ENCODE measurements around the gene KCNAB1.

KCNAB1 gene

DNA sequence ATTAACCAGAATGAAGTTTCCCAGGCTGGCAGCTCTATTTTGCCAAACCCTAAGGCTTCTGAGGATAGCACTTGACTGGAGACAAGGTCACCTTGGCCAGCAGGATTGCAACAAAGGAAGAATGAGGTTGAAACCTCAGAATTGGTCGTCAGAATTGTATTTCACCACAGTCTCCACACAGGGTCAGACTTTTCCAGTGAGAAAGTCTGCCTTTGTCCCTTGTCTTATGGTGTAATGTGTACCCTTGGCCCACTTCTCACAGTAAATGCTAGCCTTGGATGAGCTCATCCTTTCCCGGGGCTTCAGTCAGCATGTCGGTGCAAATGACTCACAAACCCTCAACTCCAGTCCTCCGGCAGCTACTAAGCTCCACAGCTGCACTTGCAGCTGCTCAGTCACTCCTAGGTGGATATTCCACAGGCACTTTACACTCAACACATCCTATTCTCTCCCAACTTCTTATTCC is 414.8 kb downstream of the KCNAB1 start:
- DNase-seq (ENCODE audit: low read depth), result peak; percentile 99
- TF ChIP-seq, protein P1, sequence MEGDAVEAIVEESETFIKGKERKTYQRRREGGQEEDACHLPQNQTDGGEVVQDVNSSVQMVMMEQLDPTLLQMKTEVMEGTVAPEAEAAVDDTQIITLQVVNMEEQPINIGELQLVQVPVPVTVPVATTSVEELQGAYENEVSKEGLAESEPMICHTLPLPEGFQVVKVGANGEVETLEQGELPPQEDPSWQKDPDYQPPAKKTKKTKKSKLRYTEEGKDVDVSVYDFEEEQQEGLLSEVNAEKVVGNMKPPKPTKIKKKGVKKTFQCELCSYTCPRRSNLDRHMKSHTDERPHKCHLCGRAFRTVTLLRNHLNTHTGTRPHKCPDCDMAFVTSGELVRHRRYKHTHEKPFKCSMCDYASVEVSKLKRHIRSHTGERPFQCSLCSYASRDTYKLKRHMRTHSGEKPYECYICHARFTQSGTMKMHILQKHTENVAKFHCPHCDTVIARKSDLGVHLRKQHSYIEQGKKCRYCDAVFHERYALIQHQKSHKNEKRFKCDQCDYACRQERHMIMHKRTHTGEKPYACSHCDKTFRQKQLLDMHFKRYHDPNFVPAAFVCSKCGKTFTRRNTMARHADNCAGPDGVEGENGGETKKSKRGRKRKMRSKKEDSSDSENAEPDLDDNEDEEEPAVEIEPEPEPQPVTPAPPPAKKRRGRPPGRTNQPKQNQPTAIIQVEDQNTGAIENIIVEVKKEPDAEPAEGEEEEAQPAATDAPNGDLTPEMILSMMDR (IDR thresholded peaks at IDR 0.05; ENCODE audit: low read length, missing control alignments), result peak; percentile 38
- H3K4me3 ChIP-seq (replicated peaks; ENCODE audit: low read depth, low read length), result no peak overlapping the region

DNA sequence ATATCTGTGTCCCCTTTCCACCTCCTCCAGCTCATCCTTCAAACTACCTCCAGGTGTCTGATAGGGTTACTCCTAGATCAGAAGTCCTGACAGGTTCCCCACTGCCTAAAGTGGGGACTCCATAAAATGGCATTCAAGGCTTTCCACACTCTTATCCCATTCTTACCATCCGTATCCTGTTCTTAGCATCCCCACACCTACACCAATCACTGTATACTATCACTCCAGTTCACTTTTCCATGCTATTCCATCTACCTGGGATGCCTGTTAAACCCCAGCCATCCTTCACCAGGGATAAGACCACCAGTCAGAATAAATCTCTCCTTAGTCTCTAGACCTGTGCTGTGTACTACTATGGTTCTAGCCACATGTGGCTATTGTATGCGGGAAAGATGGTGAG is 415.4 kb downstream of the KCNAB1 start:
- DNase-seq (ENCODE audit: low read depth), result no peak
- no peak overlapping the region for H3K4me3 ChIP-seq (replicated peaks; ENCODE audit: low read depth, low read length)
- TF ChIP-seq, protein P1 (IDR thresholded peaks at IDR 0.05; ENCODE audit: low read length, missing control alignments), result no peak

DNA sequence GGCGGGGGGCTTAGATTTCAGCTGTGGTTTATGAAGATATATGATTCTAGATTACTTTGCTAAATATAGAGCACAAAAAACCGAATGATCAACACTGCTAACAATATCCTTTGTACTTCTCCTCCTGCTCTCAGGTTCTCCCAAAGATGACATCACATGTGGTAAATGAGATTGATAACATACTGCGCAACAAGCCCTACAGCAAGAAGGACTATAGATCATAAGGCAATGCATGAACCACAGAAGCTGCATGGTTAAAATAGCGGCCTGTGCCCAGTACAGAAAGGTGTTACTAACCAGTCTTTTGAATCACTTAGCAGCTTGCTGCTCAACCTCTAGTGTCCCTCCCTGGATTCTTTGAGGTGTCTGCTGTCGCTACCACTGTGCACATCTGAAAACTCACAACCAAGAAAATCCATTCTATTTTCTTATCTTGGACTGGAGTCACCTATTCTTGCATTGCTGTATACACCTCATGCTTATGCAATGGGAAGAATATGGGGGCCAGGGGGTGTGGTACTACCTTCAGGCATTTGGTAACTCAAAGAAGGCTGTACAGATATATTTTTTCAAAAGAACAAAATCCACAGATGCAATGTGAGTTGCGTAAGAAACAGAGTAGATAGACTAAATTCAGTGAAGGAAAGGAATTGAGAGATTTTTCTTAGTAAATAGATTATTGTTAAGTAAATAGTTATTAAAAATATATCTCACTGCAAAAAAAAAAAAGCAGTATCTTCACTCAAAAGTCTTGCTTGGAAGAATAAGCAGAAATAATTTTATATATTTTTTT is 416.3 kb downstream of the KCNAB1 start:
- TF ChIP-seq, protein P1 (IDR thresholded peaks at IDR 0.05; ENCODE audit: low read length, missing control alignments), result no peak
- no peak for DNase-seq (ENCODE audit: low read depth)
- H3K4me3 ChIP-seq (replicated peaks; ENCODE audit: low read depth, low read length), result no peak overlapping the region

DNA sequence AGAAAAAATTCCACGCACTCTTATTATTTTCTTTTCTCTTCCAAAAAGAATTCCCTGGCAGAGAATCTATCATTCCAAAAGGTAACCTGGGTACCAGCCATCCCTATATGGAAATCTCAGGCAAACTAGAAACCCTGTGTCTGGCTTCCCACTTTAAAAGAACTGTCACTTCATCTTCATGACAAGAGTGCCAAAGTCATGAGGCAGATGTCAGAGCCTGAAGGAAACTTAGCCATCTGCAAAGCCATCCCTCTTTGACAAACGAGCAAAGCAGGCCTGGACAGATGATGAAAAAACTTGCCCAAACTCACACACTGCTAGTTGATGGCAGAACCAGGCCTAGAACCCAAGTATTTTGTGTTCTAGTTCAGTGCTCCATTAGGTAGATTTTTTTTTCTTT is 418.7 kb downstream of the KCNAB1 start:
- H3K4me3 ChIP-seq (replicated peaks; ENCODE audit: low read depth, low read length), result no peak overlapping the region
- TF ChIP-seq, protein P1 (IDR thresholded peaks at IDR 0.05; ENCODE audit: low read length, missing control alignments), result no peak
- DNase-seq (ENCODE audit: low read depth), result no peak

DNA sequence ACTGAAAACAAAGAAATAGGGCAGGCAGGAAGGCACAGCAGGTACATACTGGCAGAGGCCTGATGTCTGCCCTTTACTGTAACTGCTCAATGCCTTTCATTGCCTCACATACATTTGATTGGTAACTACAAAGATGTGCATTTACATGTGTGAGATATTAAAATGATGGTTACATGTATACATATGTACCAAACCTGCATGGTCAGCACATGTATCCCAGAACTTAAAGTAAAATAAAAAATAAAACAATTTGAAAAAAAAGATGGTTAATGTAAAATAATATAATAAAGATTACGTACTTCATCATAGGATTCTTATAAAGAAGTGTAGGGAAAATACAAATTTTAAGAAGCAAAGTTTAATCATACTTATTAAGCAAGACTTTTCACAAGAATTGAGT is 419.4 kb downstream of the KCNAB1 start:
- TF ChIP-seq, protein P1 (IDR thresholded peaks at IDR 0.05; ENCODE audit: low read length, missing control alignments), result no peak
- no peak for DNase-seq (ENCODE audit: low read depth)
- H3K4me3 ChIP-seq (replicated peaks; ENCODE audit: low read depth, low read length), result no peak overlapping the region

DNA sequence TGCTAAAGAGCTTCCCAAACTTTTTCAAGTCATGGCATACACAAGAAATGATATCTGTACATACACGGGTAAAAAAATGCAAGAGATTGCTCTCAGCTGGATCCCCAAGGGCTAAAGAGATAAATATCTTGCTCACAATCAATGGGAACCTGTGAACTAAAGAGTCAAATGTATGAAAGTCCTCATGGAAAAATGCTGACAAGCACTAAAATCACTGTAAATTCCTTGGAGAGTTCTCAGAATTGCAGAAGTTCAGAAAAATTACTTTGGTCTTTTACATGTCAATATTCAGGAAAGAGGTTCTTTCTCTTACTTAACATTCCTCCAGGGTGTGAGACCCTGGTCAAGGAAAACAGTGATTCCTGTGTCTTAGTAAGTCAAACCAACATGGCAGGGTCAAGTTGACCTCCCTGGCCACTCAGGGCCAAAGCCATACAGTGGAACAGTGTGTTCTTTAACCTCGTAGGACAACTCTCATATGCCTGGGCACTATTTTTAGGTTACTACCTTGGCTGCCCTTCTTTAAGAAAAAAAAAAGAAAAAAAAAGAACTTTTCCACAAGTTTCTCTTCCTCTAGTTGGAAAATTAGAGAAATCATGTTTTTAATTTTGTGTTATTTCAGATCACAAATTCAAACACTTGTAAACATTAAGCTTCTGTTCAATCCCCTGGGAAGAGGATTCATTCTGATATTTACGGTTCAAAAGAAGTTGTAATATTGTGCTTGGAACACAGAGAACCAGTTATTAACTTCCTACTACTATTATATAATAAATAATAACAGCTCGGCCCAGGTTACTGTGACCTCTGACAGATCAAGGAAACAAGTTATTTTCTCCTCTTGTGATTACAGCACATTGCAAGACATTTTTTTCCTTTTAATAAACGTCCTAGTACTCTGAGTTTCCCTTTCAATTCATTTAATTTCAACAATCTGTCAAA is 422.0 kb downstream of the KCNAB1 start:
- TF ChIP-seq, protein P1 (IDR thresholded peaks at IDR 0.05; ENCODE audit: low read length, missing control alignments), result no peak
- DNase-seq (ENCODE audit: low read depth), result no peak
- H3K4me3 ChIP-seq (replicated peaks; ENCODE audit: low read depth, low read length), result no peak overlapping the region
